HepG2 (cell line): Measurements from ENCODE around the gene CRYZ. TPM values are rescaled to one million over a fixed set of nuclear protein-coding genes. Genes with fewer than 3 reads are reported as not detected.

Experiments used
- BRF2 ChIP-seq: sonication (generic); formaldehyde crosslinking; IDR thresholded peaks from 2 replicates; pipeline ENCODE4 v1.8.1; 2022; ENCODE audit warnings: mild to moderate bottlenecking, missing genetic modification reagents
- ETV6 ChIP-seq: sonication (generic); formaldehyde crosslinking; conservative IDR thresholded peaks from 2 replicates; pipeline ENCODE4 v1.4.0; 2020; ENCODE audit warnings: missing genetic modification reagents
- GPN1 ChIP-seq: sonication (generic); formaldehyde crosslinking; IDR thresholded peaks from 2 replicates; pipeline ENCODE4 v1.5.1; 2020; ENCODE audit warnings: missing genetic modification reagents, borderline replicate concordance
- HIVEP1 ChIP-seq: sonication (generic); formaldehyde crosslinking; IDR thresholded peaks from 2 replicates; pipeline ENCODE4 v1.4.0; 2020; ENCODE audit warnings: mild to moderate bottlenecking, missing genetic modification reagents
- JARID2 ChIP-seq: sonication (generic); formaldehyde crosslinking; IDR thresholded peaks from 2 replicates; pipeline ENCODE4 v1.8.1; 2023; ENCODE audit warnings: missing genetic modification reagents, inconsistent platforms; ENCODE audit not compliant: insufficient replicate concordance
- KLF16 ChIP-seq, 2 experiments: sonication (generic) in 1 of 2; formaldehyde crosslinking in 1 of 2; IDR thresholded peaks; 2 replicates each; pipeline versions ENCODE4 v1.6.1 to v1.8.0; 2016 to 2023; ENCODE audit warnings: missing genetic modification reagents in 2 of 2, missing compliant biosample characterization in 1 of 2
- KLF9 ChIP-seq: IDR thresholded peaks from 2 replicates; pipeline ENCODE4 v1.6.1; 2016; ENCODE audit warnings: low read depth
- MAX ChIP-seq: IDR thresholded peaks from 2 replicates; pipeline ENCODE4 v1.6.1; 2012; ENCODE audit warnings: inconsistent platforms
- NFIC ChIP-seq: IDR thresholded peaks from 2 replicates; pipeline ENCODE4 v1.6.1; 2012; ENCODE audit warnings: mild to moderate bottlenecking, low read length, inconsistent platforms
- NR2F1 ChIP-seq, 2 experiments: fragments of 450-650 bp in 1 of 2; formaldehyde crosslinking in 1 of 2; IDR thresholded peaks; 2 replicates each; pipeline versions ENCODE4 v1.5.0 to v1.6.1; 2016 to 2020; ENCODE audit warnings: mild to moderate bottlenecking in 1 of 2, missing compliant biosample characterization in 1 of 2, missing genetic modification reagents in 1 of 2, moderate library complexity in 1 of 2
- PHF20 ChIP-seq: sonication (generic); formaldehyde crosslinking; IDR thresholded peaks from 2 replicates; pipeline ENCODE4 v1.5.0; 2020; ENCODE audit warnings: mild to moderate bottlenecking, missing genetic modification reagents
- RBFOX2 ChIP-seq: fragments of 200-400 bp; formaldehyde crosslinking; IDR thresholded peaks from 2 replicates; pipeline ENCODE4 v1.6.1; 2017; ENCODE audit warnings: low read depth, mild to moderate bottlenecking, low read length
- SAFB2 ChIP-seq: sonication (generic); formaldehyde crosslinking; IDR thresholded peaks from 2 replicates; pipeline ENCODE4 v1.5.1; 2020; ENCODE audit warnings: missing genetic modification reagents, low read depth, mild to moderate bottlenecking, borderline replicate concordance
- SNRNP70 ChIP-seq: fragments of 200-400 bp; formaldehyde crosslinking; IDR thresholded peaks from 2 replicates; pipeline ENCODE4 v1.6.1; 2017; ENCODE audit warnings: mild to moderate bottlenecking, low read depth, low read length, moderate library complexity
- TBX3 ChIP-seq: fragments of 450-650 bp; IDR thresholded peaks from 2 replicates; pipeline ENCODE4 v1.6.1; 2017; ENCODE audit warnings: antibody characterized with exemption, mild to moderate bottlenecking, inconsistent platforms, borderline replicate concordance
- THYN1 ChIP-seq: sonication (generic); formaldehyde crosslinking; IDR thresholded peaks from 2 replicates; pipeline ENCODE4 v1.8.1; 2023; ENCODE audit warnings: low read depth, mild to moderate bottlenecking, moderate library complexity, missing genetic modification reagents, borderline replicate concordance
- ZFP36L2 ChIP-seq: sonication (generic); formaldehyde crosslinking; IDR thresholded peaks from 2 replicates; pipeline ENCODE4 v1.4.0; 2020; ENCODE audit warnings: missing genetic modification reagents
- ZFP41 ChIP-seq: sonication (generic); formaldehyde crosslinking; IDR thresholded peaks from 2 replicates; pipeline ENCODE4 v1.4.0; 2020; ENCODE audit warnings: mild to moderate bottlenecking, missing genetic modification reagents, borderline replicate concordance
- ZNF281 ChIP-seq: sonication (generic); formaldehyde crosslinking; IDR thresholded peaks from 2 replicates; pipeline ENCODE4 v1.4.0; 2020; ENCODE audit warnings: missing genetic modification reagents, borderline replicate concordance
- ZNF414 ChIP-seq: sonication (generic); formaldehyde crosslinking; IDR thresholded peaks from 2 replicates; pipeline ENCODE4 v1.5.0; 2020; ENCODE audit warnings: missing genetic modification reagents
- ZNF772 ChIP-seq: sonication (generic); formaldehyde crosslinking; IDR thresholded peaks from 2 replicates; pipeline ENCODE4 v1.5.0; 2020; ENCODE audit warnings: mild to moderate bottlenecking, missing genetic modification reagents
- ZNF792 ChIP-seq: IDR thresholded peaks from 2 replicates; pipeline ENCODE4 v1.6.1; 2016
- polyA plus RNA-seq, 8 experiments: library from polyadenylated mRNA; depleted of rRNA in 3 of 8; stranded (reverse) in 7 of 8; unstranded in 1 of 8; fragments of >200 nt; fragmentation: Illumina TruSeq in 4 of 8; extraction: Trizol in 4 of 8; gene quantifications; 2 replicates each; pipeline versions ENCODE4 v1.2.1 to v1.2.3, GENCODE V29; 2011 to 2016; ENCODE audit warnings: low read depth in 4 of 8, missing spikeins in 1 of 8, mixed read lengths in 1 of 8; ENCODE audit not compliant: insufficient read depth in 1 of 8
- total RNA-seq, 5 experiments: library from RNA; depleted of rRNA; stranded (reverse); fragments of >200 nt; fragmentation: Illumina TruSeq; extraction: Trizol; gene quantifications; 2 replicates each; pipeline ENCODE4 v1.2.3, GENCODE V29; 2016; ENCODE audit warnings: low read depth in 1 of 5
- TF ChIP-seq, protein P1 (sequence below): sonication (generic); formaldehyde crosslinking; IDR thresholded peaks from 2 replicates; pipeline ENCODE4 v1.4.0; 2020; ENCODE audit warnings: missing genetic modification reagents

The CRYZ gene
- total and polyA plus RNA-seq, 2 of the 13 experiments (the other 11 are each of a cell fraction or from before 2014, with no cell fraction given): 115 to 211 TPM

- TF ChIP-seq, protein P1, sequence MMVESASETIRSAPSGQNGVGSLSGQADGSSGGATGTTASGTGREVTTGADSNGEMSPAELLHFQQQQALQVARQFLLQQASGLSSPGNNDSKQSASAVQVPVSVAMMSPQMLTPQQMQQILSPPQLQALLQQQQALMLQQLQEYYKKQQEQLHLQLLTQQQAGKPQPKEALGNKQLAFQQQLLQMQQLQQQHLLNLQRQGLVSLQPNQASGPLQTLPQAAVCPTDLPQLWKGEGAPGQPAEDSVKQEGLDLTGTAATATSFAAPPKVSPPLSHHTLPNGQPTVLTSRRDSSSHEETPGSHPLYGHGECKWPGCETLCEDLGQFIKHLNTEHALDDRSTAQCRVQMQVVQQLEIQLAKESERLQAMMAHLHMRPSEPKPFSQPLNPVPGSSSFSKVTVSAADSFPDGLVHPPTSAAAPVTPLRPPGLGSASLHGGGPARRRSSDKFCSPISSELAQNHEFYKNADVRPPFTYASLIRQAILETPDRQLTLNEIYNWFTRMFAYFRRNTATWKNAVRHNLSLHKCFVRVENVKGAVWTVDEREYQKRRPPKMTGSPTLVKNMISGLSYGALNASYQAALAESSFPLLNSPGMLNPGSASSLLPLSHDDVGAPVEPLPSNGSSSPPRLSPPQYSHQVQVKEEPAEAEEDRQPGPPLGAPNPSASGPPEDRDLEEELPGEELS: peak; percentile 40
- no peak for TF ChIP-seq JARID2
- TF ChIP-seq KLF9 (CRISPR knock-in tag): no peak
- peak; percentile 89 for TF ChIP-seq ZNF772
- TF ChIP-seq MAX: peak; percentile 78
- peak; percentile 72; the same call in 1 of the 2 replicates for TF ChIP-seq GPN1
- peak in 1 of 2 experiments; percentile 80; a peak in 1 of 4 replicates for TF ChIP-seq KLF16 (CRISPR knock-in tag; IDR thresholded peaks at IDR 0.05)
- TF ChIP-seq NFIC: 0 out of 2 replicates have a peak, but pooled peaks have one; percentile 7
- TF ChIP-seq ETV6 (CRISPR knock-in tag): 0 out of 2 replicates have a peak, but pooled peaks have one; percentile 15
- peak; percentile 60; the same call in 1 of the 2 replicates for TF ChIP-seq SAFB2
- TF ChIP-seq ZNF792 (CRISPR knock-in tag): peak; percentile 46; the same call in 1 of the 2 replicates
- TF ChIP-seq PHF20 (CRISPR knock-in tag): peak; percentile 86
- no peak for TF ChIP-seq ZFP41
- no peak for TF ChIP-seq NR2F1 (CRISPR knock-in tag; IDR thresholded peaks at IDR 0.05)
- TF ChIP-seq TBX3: peak; percentile 15; the same call in 1 of the 2 replicates
- no peak for TF ChIP-seq SNRNP70
- TF ChIP-seq ZFP36L2 (CRISPR knock-in tag): no peak
- TF ChIP-seq BRF2: no peak; the same call in 1 of the 2 replicates
- TF ChIP-seq ZNF414: no peak
- TF ChIP-seq HIVEP1 (CRISPR knock-in tag): peak; percentile 87
- peak; percentile 32; the same call in 1 of the 2 replicates for TF ChIP-seq ZNF281 (CRISPR knock-in tag)
- TF ChIP-seq RBFOX2: peak; percentile 71
- no peak for TF ChIP-seq THYN1
These were observed at the start of gene CRYZ, which contains the start of gene TYW3 (continued) for GRCh38 chr1:74732960-74733603.
